HG03103 (cell line): ENCODE results near the gene PPIE.

ENCODE experiments used
- ATAC-seq: cut with Tn5 transposase; IDR thresholded peaks from one replicate; pipeline ENCODE4 v1.9.1; 2021; ENCODE audit warnings: low read depth; ENCODE audit not compliant: unreplicated experiment

PPIE gene

GRCh38 chr1:39720094-39720999, 18.3 kb upstream of the PPIE start:
- ATAC-seq: no peak

- ATAC-seq: no peak
These were observed 17.0 kb upstream of the PPIE start for GRCh38 chr1:39721664-39722063.

- ATAC-seq: no peak
These were observed 16.2 kb upstream of the PPIE start for GRCh38 chr1:39722495-39722894.

- no peak for ATAC-seq
These were observed 12.1 kb upstream of the PPIE start for GRCh38 chr1:39726600-39726999.

- ATAC-seq: no peak
These were observed 11.3 kb upstream of the PPIE start for GRCh38 chr1:39727221-39727931.

GRCh38 chr1:39727932-39728317, 10.8 kb upstream of the PPIE start:
- ATAC-seq: no peak

- no peak for ATAC-seq
These were observed 9.7 kb upstream of the PPIE start for GRCh38 chr1:39729030-39729429.

GRCh38 chr1:39729842-39730241, 8.8 kb upstream of the PPIE start:
- ATAC-seq: no peak

- ATAC-seq: no peak
These were observed 6.0 kb upstream of the PPIE start for GRCh38 chr1:39732730-39733129.

- no peak for ATAC-seq
These were observed 5.5 kb upstream of the PPIE start for GRCh38 chr1:39733161-39733560.

- no peak for ATAC-seq
These were observed 3.0 kb upstream of the PPIE start for GRCh38 chr1:39735731-39736130.

GRCh38 chr1:39737546-39738169, 1.0 kb upstream of the PPIE start:
- ATAC-seq: no peak

GRCh38 chr1:39745016-39745670, 6.5 kb downstream of the PPIE start:
- no peak for ATAC-seq

- no peak for ATAC-seq
These were observed 12.9 kb downstream of the PPIE start for GRCh38 chr1:39751595-39751994.

- ATAC-seq: no peak
These were observed 14.0 kb downstream of the PPIE start for GRCh38 chr1:39752703-39753102.

- no peak for ATAC-seq
These were observed 14.7 kb downstream of the PPIE start for GRCh38 chr1:39753132-39754025.

- ATAC-seq: no peak
These were observed 15.4 kb downstream of the PPIE start for GRCh38 chr1:39754026-39754570.

- no peak for ATAC-seq
These were observed 16.3 kb downstream of the PPIE start for GRCh38 chr1:39754906-39755504.

GRCh38 chr1:39755965-39756659, 17.4 kb downstream of the PPIE start:
- ATAC-seq: no peak
